ENCODE data around the gene SCN9A.

Gene SCN9A

GRCh38 chr2:166304656-166305055 lies 71.1 kb downstream of the SCN9A start:
- Histone ChIP-seq H3K36me3 (replicated peaks in 1 of 2; ENCODE audit: control insufficient read depth in 2 of 2, insufficient read depth in 2 of 2, low read length in 2 of 2) (no peaks in the 10 kb centered on the region), H2BK15ac (ENCODE audit: low read length) (no peak overlapping the region), H2BK5ac (ENCODE audit: low read length) (no peak overlapping the region), H4K91ac (ENCODE audit: low read depth, low read length, poor library complexity) (no peak overlapping the region), H4K8ac (ENCODE audit: low read depth, low read length) (no peak overlapping the region), H3K18ac (ENCODE audit: low read length) (no peak overlapping the region), H3K14ac (ENCODE audit: low read length) (no peak overlapping the region), H3K9me3 (replicated peaks in 1 of 2; ENCODE audit: control insufficient read depth in 2 of 2, insufficient read depth in 1 of 2, low read depth in 1 of 2, low read length in 2 of 2) (no peaks in the 10 kb centered on the region), H3K4me2 (ENCODE audit: insufficient read depth, low read length, poor library complexity, severe bottlenecking) (no peak overlapping the region), H2BK12ac (ENCODE audit: low read length) (no peak overlapping the region), H2AK5ac (ENCODE audit: low read depth, low read length) (no peak overlapping the region), H3K4ac (ENCODE audit: low read length) (no peak overlapping the region), H3K79me1 (ENCODE audit: low read depth, low read length) (no peaks in the 10 kb centered on the region), H3K27me3 (ENCODE audit: control insufficient read depth in 3 of 3, insufficient read depth in 3 of 3, low read depth in 1 of 3, low read length in 3 of 3) (no peaks in the 10 kb centered on the region), H2AFZ (ENCODE audit: low read length) (no peak overlapping the region), H3K9ac (ENCODE audit: low read depth, low read length, poor library complexity) (no peak overlapping the region), H3K23ac (ENCODE audit: low read depth, low read length, poor library complexity) (no peak overlapping the region), H3K4me3 (ENCODE audit: low read length in 2 of 2) (no peak overlapping the region), H3K27ac (replicated peaks; ENCODE audit: low read length) (no peak overlapping the region), H2BK120ac (ENCODE audit: low read depth, low read length) (no peak overlapping the region), H3K4me1 (ENCODE audit: control insufficient read depth in 2 of 2, insufficient read depth in 1 of 2, low read depth in 1 of 2, low read length in 2 of 2) (peaks cover 0 to 5% of the 10 kb centered on the region in 2 donors)
- WGBS, 2 donors (ENCODE audit: extremely low coverage in 2 of 2, insufficient read length in 2 of 2, insufficient replicate concordance in 1 of 2): no CpG with 5 or more reads among the region's 1 CpG
- DNase-seq (ENCODE audit: low spot score): no peak

GRCh38 chr2:166302036-166302435 lies 73.7 kb downstream of the SCN9A start:
- Histone ChIP-seq H3K9me3 (replicated peaks in 1 of 2; ENCODE audit: control insufficient read depth in 2 of 2, insufficient read depth in 1 of 2, low read depth in 1 of 2, low read length in 2 of 2) (no peaks in the 10 kb centered on the region), H3K4me1 (ENCODE audit: control insufficient read depth in 2 of 2, insufficient read depth in 1 of 2, low read depth in 1 of 2, low read length in 2 of 2) (peaks cover 0 to 5% of the 10 kb centered on the region in 2 donors), H2BK15ac (ENCODE audit: low read length) (no peak overlapping the region), H3K27ac (replicated peaks; ENCODE audit: low read length) (no peak overlapping the region), H4K8ac (ENCODE audit: low read depth, low read length) (no peak overlapping the region), H3K4ac (ENCODE audit: low read length) (no peak overlapping the region), H3K79me1 (ENCODE audit: low read depth, low read length) (no peaks in the 10 kb centered on the region), H3K9ac (ENCODE audit: low read depth, low read length, poor library complexity) (no peak overlapping the region), H3K27me3 (ENCODE audit: control insufficient read depth in 3 of 3, insufficient read depth in 3 of 3, low read depth in 1 of 3, low read length in 3 of 3) (no peaks in the 10 kb centered on the region), H2BK12ac (ENCODE audit: low read length) (no peak overlapping the region), H2BK120ac (ENCODE audit: low read depth, low read length) (no peak overlapping the region), H3K36me3 (replicated peaks in 1 of 2; ENCODE audit: control insufficient read depth in 2 of 2, insufficient read depth in 2 of 2, low read length in 2 of 2) (no peaks in the 10 kb centered on the region), H2AK5ac (ENCODE audit: low read depth, low read length) (no peak overlapping the region), H2AFZ (ENCODE audit: low read length) (no peak overlapping the region), H3K4me3 (ENCODE audit: low read length in 2 of 2) (no peak overlapping the region), H2BK5ac (ENCODE audit: low read length) (no peak overlapping the region), H3K4me2 (ENCODE audit: insufficient read depth, low read length, poor library complexity, severe bottlenecking) (no peak overlapping the region), H3K23ac (ENCODE audit: low read depth, low read length, poor library complexity) (no peak overlapping the region), H3K18ac (ENCODE audit: low read length) (no peak overlapping the region), H4K91ac (ENCODE audit: low read depth, low read length, poor library complexity) (no peak overlapping the region), H3K14ac (ENCODE audit: low read length) (no peak overlapping the region)
- DNase-seq (ENCODE audit: low spot score): no peak
- no CpG with 5 or more reads among the region's 3 CpGs for WGBS, 2 donors (ENCODE audit: extremely low coverage in 2 of 2, insufficient read length in 2 of 2, insufficient replicate concordance in 1 of 2)

- H3K4me3 ChIP-seq (ENCODE audit: low read length in 2 of 2): no peak overlapping the region
- no peak overlapping the region for H3K9ac ChIP-seq (ENCODE audit: low read depth, low read length, poor library complexity)
- no peaks in the 10 kb centered on the region for H3K79me1 ChIP-seq (ENCODE audit: low read depth, low read length)
- H2AK5ac ChIP-seq (ENCODE audit: low read depth, low read length): no peak overlapping the region
- no peak for DNase-seq (ENCODE audit: low spot score)
- H2BK120ac ChIP-seq (ENCODE audit: low read depth, low read length): no peak overlapping the region
- no peak overlapping the region for H2BK5ac ChIP-seq (ENCODE audit: low read length)
- H3K27me3 ChIP-seq (ENCODE audit: control insufficient read depth in 3 of 3, insufficient read depth in 3 of 3, low read depth in 1 of 3, low read length in 3 of 3): no peaks in the 10 kb centered on the region
- H2BK15ac ChIP-seq (ENCODE audit: low read length): no peak overlapping the region
- WGBS, 2 donors (ENCODE audit: extremely low coverage in 2 of 2, insufficient read length in 2 of 2, insufficient replicate concordance in 1 of 2): no CpG with 5 or more reads among the region's 2 CpGs
- no peak overlapping the region for H3K27ac ChIP-seq (replicated peaks; ENCODE audit: low read length)
- no peak overlapping the region for H2BK12ac ChIP-seq (ENCODE audit: low read length)
- no peak overlapping the region for H3K18ac ChIP-seq (ENCODE audit: low read length)
- no peak overlapping the region for H2AFZ ChIP-seq (ENCODE audit: low read length)
- no peak overlapping the region for H3K23ac ChIP-seq (ENCODE audit: low read depth, low read length, poor library complexity)
- no peak overlapping the region for H4K8ac ChIP-seq (ENCODE audit: low read depth, low read length)
- H3K4me1 ChIP-seq (ENCODE audit: control insufficient read depth in 2 of 2, insufficient read depth in 1 of 2, low read depth in 1 of 2, low read length in 2 of 2): no peaks in the 10 kb centered on the region
- no peaks in the 10 kb centered on the region for H3K9me3 ChIP-seq (replicated peaks in 1 of 2; ENCODE audit: control insufficient read depth in 2 of 2, insufficient read depth in 1 of 2, low read depth in 1 of 2, low read length in 2 of 2)
- no peak overlapping the region for H3K4me2 ChIP-seq (ENCODE audit: insufficient read depth, low read length, poor library complexity, severe bottlenecking)
- H3K4ac ChIP-seq (ENCODE audit: low read length): no peak overlapping the region
- H3K14ac ChIP-seq (ENCODE audit: low read length): no peak overlapping the region
- H4K91ac ChIP-seq (ENCODE audit: low read depth, low read length, poor library complexity): no peak overlapping the region
- no peaks in the 10 kb centered on the region for H3K36me3 ChIP-seq (replicated peaks in 1 of 2; ENCODE audit: control insufficient read depth in 2 of 2, insufficient read depth in 2 of 2, low read length in 2 of 2)
These were observed 77.8 kb downstream of the SCN9A start for GRCh38 chr2:166297951-166298350.

- no peak overlapping the region for H2AFZ ChIP-seq (ENCODE audit: low read length)
- no peak overlapping the region for H3K18ac ChIP-seq (ENCODE audit: low read length)
- no peak overlapping the region for H2BK5ac ChIP-seq (ENCODE audit: low read length)
- no peak overlapping the region for H4K8ac ChIP-seq (ENCODE audit: low read depth, low read length)
- no peak overlapping the region for H3K27ac ChIP-seq (replicated peaks; ENCODE audit: low read length)
- H3K4me3 ChIP-seq (ENCODE audit: low read length in 2 of 2): no peak overlapping the region
- no peak for DNase-seq (ENCODE audit: low spot score)
- no peak overlapping the region for H3K14ac ChIP-seq (ENCODE audit: low read length)
- H4K91ac ChIP-seq (ENCODE audit: low read depth, low read length, poor library complexity): no peak overlapping the region
- no peak overlapping the region for H2BK120ac ChIP-seq (ENCODE audit: low read depth, low read length)
- no peaks in the 10 kb centered on the region for H3K27me3 ChIP-seq (ENCODE audit: control insufficient read depth in 3 of 3, insufficient read depth in 3 of 3, low read depth in 1 of 3, low read length in 3 of 3)
- no peak overlapping the region for H3K4ac ChIP-seq (ENCODE audit: low read length)
- H3K9me3 ChIP-seq (replicated peaks in 1 of 2; ENCODE audit: control insufficient read depth in 2 of 2, insufficient read depth in 1 of 2, low read depth in 1 of 2, low read length in 2 of 2): no peaks in the 10 kb centered on the region
- H3K4me1 ChIP-seq (ENCODE audit: control insufficient read depth in 2 of 2, insufficient read depth in 1 of 2, low read depth in 1 of 2, low read length in 2 of 2): no peaks in the 10 kb centered on the region
- H3K36me3 ChIP-seq (replicated peaks in 1 of 2; ENCODE audit: control insufficient read depth in 2 of 2, insufficient read depth in 2 of 2, low read length in 2 of 2): no peaks in the 10 kb centered on the region
- no CpG with 5 or more reads among the region's 1 CpG for WGBS, 2 donors (ENCODE audit: extremely low coverage in 2 of 2, insufficient read length in 2 of 2, insufficient replicate concordance in 1 of 2)
- H3K9ac ChIP-seq (ENCODE audit: low read depth, low read length, poor library complexity): no peak overlapping the region
- H2AK5ac ChIP-seq (ENCODE audit: low read depth, low read length): no peak overlapping the region
- no peak overlapping the region for H3K4me2 ChIP-seq (ENCODE audit: insufficient read depth, low read length, poor library complexity, severe bottlenecking)
- H3K79me1 ChIP-seq (ENCODE audit: low read depth, low read length): no peaks in the 10 kb centered on the region
- no peak overlapping the region for H2BK15ac ChIP-seq (ENCODE audit: low read length)
- H2BK12ac ChIP-seq (ENCODE audit: low read length): no peak overlapping the region
- H3K23ac ChIP-seq (ENCODE audit: low read depth, low read length, poor library complexity): no peak overlapping the region
These were observed 81.8 kb downstream of the SCN9A start for GRCh38 chr2:166293984-166294383.

Data from neuronal stem cell (in vitro differentiated cells).